HepG2 (cell line): Measurements from ENCODE around the gene KDM1B. TPM values are rescaled to one million over a fixed set of nuclear protein-coding genes. Genes with fewer than 3 reads are reported as not detected.

Experiments
- ADNP ChIP-seq: sonication (generic); formaldehyde crosslinking; IDR thresholded peaks from 2 replicates; pipeline ENCODE4 v1.4.0; 2020; ENCODE audit warnings: missing genetic modification reagents
- BRD4 ChIP-seq: sonication (generic); formaldehyde crosslinking; IDR thresholded peaks from 2 replicates; pipeline ENCODE4 v1.4.0; 2020; ENCODE audit warnings: missing genetic modification reagents
- ELK4 ChIP-seq: sonication (generic); formaldehyde crosslinking; IDR thresholded peaks from 2 replicates; pipeline ENCODE4 v1.9.0; 2021; ENCODE audit warnings: missing genetic modification reagents, borderline replicate concordance
- GMEB2 ChIP-seq: IDR thresholded peaks from 2 replicates; pipeline ENCODE4 v1.6.1; 2016; ENCODE audit warnings: missing biosample characterization, missing genetic modification reagents, low read depth
- GTF2F1 ChIP-seq: fragments of 150-350 bp; IDR thresholded peaks from 2 replicates; pipeline ENCODE4 v1.6.1; 2014; ENCODE audit warnings: low read length
- HMG20A ChIP-seq: IDR thresholded peaks from 2 replicates; pipeline ENCODE4 v1.6.1; 2016; ENCODE audit warnings: borderline replicate concordance
- KAT7 ChIP-seq: IDR thresholded peaks from 2 replicates; pipeline ENCODE4 v1.6.1; 2018; ENCODE audit warnings: borderline replicate concordance, missing compliant biosample characterization
- MAZ ChIP-seq, 2 experiments: sonication (generic) in 1 of 2; formaldehyde crosslinking in 1 of 2; IDR thresholded peaks; 2 replicates each; pipeline versions ENCODE4 v1.5.0 to v1.6.1; 2012 to 2020; ENCODE audit warnings: low read depth in 2 of 2, mild to moderate bottlenecking in 2 of 2, borderline replicate concordance in 1 of 2, improper control_type of control experiment in 1 of 2, low read length in 1 of 2, missing genetic modification reagents in 1 of 2, moderate library complexity in 1 of 2
- MTERF4 ChIP-seq: sonication (generic); formaldehyde crosslinking; IDR thresholded peaks from 2 replicates; pipeline ENCODE4 v1.8.0; 2023; ENCODE audit warnings: mild to moderate bottlenecking, missing genetic modification reagents
- RARA ChIP-seq: IDR thresholded peaks from 2 replicates; pipeline ENCODE4 v1.6.1; 2016; ENCODE audit warnings: missing genetic modification reagents, missing compliant biosample characterization
- REXO4 ChIP-seq: sonication (generic); formaldehyde crosslinking; IDR thresholded peaks from 2 replicates; pipeline ENCODE4 v1.8.0; 2022; ENCODE audit warnings: missing genetic modification reagents, mild to moderate bottlenecking, borderline replicate concordance
- SALL1 ChIP-seq: sonication (generic); formaldehyde crosslinking; IDR thresholded peaks from 2 replicates; pipeline ENCODE4 v1.8.0; 2022; ENCODE audit warnings: mild to moderate bottlenecking, missing genetic modification reagents
- SMAD3 ChIP-seq: sonication (generic); formaldehyde crosslinking; IDR thresholded peaks from 2 replicates; pipeline ENCODE4 v1.4.0; 2020; ENCODE audit warnings: missing genetic modification reagents
- SRSF9 ChIP-seq: fragments of 200-400 bp; formaldehyde crosslinking; IDR thresholded peaks from 2 replicates; pipeline ENCODE4 v1.6.1; 2018; ENCODE audit warnings: borderline replicate concordance, mild to moderate bottlenecking, low read depth, low read length; ENCODE audit not compliant: insufficient read depth, poor library complexity, severe bottlenecking
- TEF ChIP-seq: sonication (generic); formaldehyde crosslinking; IDR thresholded peaks from 2 replicates; pipeline ENCODE4 v1.5.0; 2020; ENCODE audit warnings: missing genetic modification reagents
- TP53 ChIP-seq: sonication (generic); formaldehyde crosslinking; conservative IDR thresholded peaks from 2 replicates; pipeline ENCODE4 v1.4.0; 2020; ENCODE audit warnings: missing genetic modification reagents
- ZBTB1 ChIP-seq: sonication (generic); formaldehyde crosslinking; IDR thresholded peaks from 2 replicates; pipeline ENCODE4 v1.4.0; 2020; ENCODE audit warnings: missing genetic modification reagents, borderline replicate concordance
- ZGPAT ChIP-seq: IDR thresholded peaks from 2 replicates; pipeline ENCODE4 v1.6.1; 2016; ENCODE audit warnings: mild to moderate bottlenecking
- ZNF225 ChIP-seq: sonication (generic); formaldehyde crosslinking; IDR thresholded peaks from 2 replicates; pipeline ENCODE4 v1.4.0; 2020; ENCODE audit warnings: mild to moderate bottlenecking, missing genetic modification reagents
- ZNF431 ChIP-seq: sonication (generic); formaldehyde crosslinking; IDR thresholded peaks from 2 replicates; pipeline ENCODE4 v1.9.0; 2022; ENCODE audit warnings: missing genetic modification reagents, low read depth, mild to moderate bottlenecking, borderline replicate concordance
- ZNF563 ChIP-seq: sonication (generic); formaldehyde crosslinking; IDR thresholded peaks from 2 replicates; pipeline ENCODE4 v1.8.0; 2022; ENCODE audit warnings: mild to moderate bottlenecking, moderate library complexity, missing genetic modification reagents
- ZNF891 ChIP-seq: sonication (generic); formaldehyde crosslinking; IDR thresholded peaks from 2 replicates; pipeline ENCODE4 v1.5.0; 2020; ENCODE audit warnings: mild to moderate bottlenecking, missing genetic modification reagents
- ZZZ3 ChIP-seq: sonication (generic); formaldehyde crosslinking; IDR thresholded peaks from 2 replicates; pipeline ENCODE4 v1.4.0; 2020; ENCODE audit warnings: missing genetic modification reagents, mild to moderate bottlenecking, borderline replicate concordance
- polyA plus RNA-seq, 8 experiments: library from polyadenylated mRNA; depleted of rRNA in 3 of 8; stranded (reverse) in 7 of 8; unstranded in 1 of 8; fragments of >200 nt; fragmentation: Illumina TruSeq in 4 of 8; extraction: Trizol in 4 of 8; gene quantifications; 2 replicates each; pipeline versions ENCODE4 v1.2.1 to v1.2.3, GENCODE V29; 2011 to 2016; ENCODE audit warnings: low read depth in 4 of 8, missing spikeins in 1 of 8, mixed read lengths in 1 of 8; ENCODE audit not compliant: insufficient read depth in 1 of 8
- total RNA-seq, 5 experiments: library from RNA; depleted of rRNA; stranded (reverse); fragments of >200 nt; fragmentation: Illumina TruSeq; extraction: Trizol; gene quantifications; 2 replicates each; pipeline ENCODE4 v1.2.3, GENCODE V29; 2016; ENCODE audit warnings: low read depth in 1 of 5

Gene KDM1B
- total and polyA plus RNA-seq, 2 of the 13 experiments (the other 11 are each of a cell fraction or from before 2014, with no cell fraction given) = 9.8 to 13.2 TPM

- TF ChIP-seq ZGPAT (CRISPR knock-in tag) (no peak; the same call in 1 of the 2 replicates), ZNF891 (peak; percentile 3), ZZZ3 (CRISPR knock-in tag) (no peak), ZNF225 (CRISPR knock-in tag) (no peak), HMG20A (CRISPR knock-in tag) (no peak), ADNP (CRISPR knock-in tag) (no peak), ZNF563 (CRISPR knock-in tag) (peak; percentile 71; the same call in 1 of the 2 replicates), GTF2F1 (no peak), ELK4 (CRISPR knock-in tag) (no peak), ZNF431 (no peak; the same call in 1 of the 2 replicates), MAZ (IDR thresholded peaks at IDR 0.05; ENCODE audit: borderline replicate concordance, low read depth, low read length) (peak; percentile 67; the same call in 1 of the 2 replicates), MAZ (CRISPR knock-in tag; IDR thresholded peaks at IDR 0.05; ENCODE audit: low read depth) (peak; percentile 67), GMEB2 (CRISPR knock-in tag) (0 out of 2 replicates have a peak, but pooled peaks have one; percentile 41), KAT7 (no peak), MTERF4 (peak; percentile 46; the same call in 1 of the 2 replicates), TEF (CRISPR knock-in tag) (no peak), RARA (CRISPR knock-in tag) (peak; percentile 30; the same call in 1 of the 2 replicates), SRSF9 (no peak), ZBTB1 (no peak), SMAD3 (CRISPR knock-in tag) (no peak), SALL1 (peak; percentile 84), REXO4 (CRISPR knock-in tag) (no peak), TP53 (CRISPR knock-in tag) (no peak), BRD4 (CRISPR knock-in tag) (no peak)
Measured at GRCh38 chr6:18155150-18155863, at the start of gene KDM1B (continued).
